Measurements from ENCODE around the gene MMEL1. TPM values are rescaled to one million over a fixed set of nuclear protein-coding genes. Genes with fewer than 3 reads are reported as not detected.

Gene MMEL1
- total and polyA plus RNA-seq, 7 experiments from 2014 or later, result 2.0 to 20.5 (median 2.8) TPM

DNA sequence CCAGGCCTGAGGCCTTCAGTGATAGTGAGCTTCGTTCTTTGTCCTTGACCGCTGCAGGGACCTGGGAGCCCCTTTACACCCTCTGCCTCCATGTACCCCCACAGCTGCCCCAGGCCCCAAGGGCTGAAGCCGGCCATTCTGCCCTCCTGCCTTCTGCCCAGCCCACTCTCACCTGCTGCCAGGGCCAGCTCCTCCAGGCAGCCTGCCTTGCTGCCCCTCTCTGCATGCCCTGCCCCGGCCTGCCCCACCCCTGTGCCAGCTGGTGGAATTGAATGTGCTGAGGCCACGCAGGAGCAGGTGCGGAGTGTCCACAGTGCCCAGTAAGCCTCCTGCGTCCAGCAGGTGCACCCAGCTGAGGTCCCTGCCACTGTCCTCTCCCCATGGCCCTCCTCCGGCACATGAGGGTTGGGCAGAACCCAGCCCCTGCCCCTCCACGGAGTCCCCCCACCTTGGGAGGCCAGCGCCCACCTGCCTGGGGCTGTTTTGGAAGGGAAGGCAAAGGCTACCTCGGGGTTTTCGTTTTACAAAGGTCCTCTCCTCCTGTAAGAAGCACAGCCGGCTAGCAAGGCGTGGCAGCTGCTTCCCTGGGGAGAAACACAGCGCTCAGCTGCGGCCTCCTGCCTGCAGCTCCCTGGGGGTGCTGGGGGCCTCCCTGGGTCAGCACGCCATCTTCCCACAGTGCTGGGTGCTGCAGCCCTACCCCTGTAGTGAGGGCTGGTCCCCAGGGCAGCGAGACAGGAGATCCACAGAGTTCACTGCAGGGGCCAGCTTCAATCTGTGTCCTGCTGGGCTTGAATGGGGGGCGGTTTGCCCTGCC, 21.0 kb downstream of the MMEL1 start:
- intact Hi-C loops (cut with micrococcal nuclease), result no loop called here
- no peak overlapping the region for H3K27ac Mint-ChIP-seq

GRCh38 chr1:2611031-2611501, 21.8 kb downstream of the MMEL1 start:
- Histone ChIP-seq H3K4me1 (ENCODE audit: control insufficient read depth in 2 of 2, insufficient read depth in 2 of 2, low read length in 2 of 2) (no peaks in the 10 kb centered on the region), H3K4me3 (ENCODE audit: low read length) (no peak overlapping the region), H3K27ac (ENCODE audit: low read depth, low read length) (no peak overlapping the region), H3K27me3 (ENCODE audit: control insufficient read depth in 2 of 2, insufficient read depth in 2 of 2, low read length in 2 of 2) (no peaks in the 10 kb centered on the region), H3K9me3 (ENCODE audit: control insufficient read depth in 2 of 3, low read length in 3 of 3) (peaks cover 0 to 14% (median 0%) of the 10 kb centered on the region in 3 experiments), H3K36me3 (ENCODE audit: control insufficient read depth in 2 of 3, insufficient read depth in 3 of 3, low read length in 3 of 3) (no peaks in the 10 kb centered on the region)
- Mint-ChIP-seq H3K27ac (no peak overlapping the region), H3K4me3 (no peak overlapping the region), H3K27me3 (peaks cover 0 to 9% (median 0%) of the 10 kb centered on the region in 5 donors), H3K9me3 (peaks cover 8 to 31% (median 19%) of the 10 kb centered on the region in 11 donors), H3K4me1 (no peaks in the 10 kb centered on the region), H3K36me3 (peaks cover 0 to 15% (median 6%) of the 10 kb centered on the region in 5 donors)
- DNase-seq, result peak in 3 of 9 donors; percentile 6 to 25 (median 6)
- CTCF ChIA-PET, result no interaction called here
- POLR2A ChIA-PET, result no interaction called here
- ATAC-seq, result peak; percentile 60
- intact Hi-C loops (cut with micrococcal nuclease), result no loop called here

More for the DNA sequence above, 21.0 kb downstream of the MMEL1 start:
- Histone ChIP-seq H3K9me3 (ENCODE audit: control insufficient read depth in 2 of 3, low read length in 3 of 3) (peaks cover 0 to 18% (median 0%) of the 10 kb centered on the region in 3 experiments), H3K4me3 (ENCODE audit: low read length) (no peak overlapping the region), H3K27me3 (ENCODE audit: control insufficient read depth in 2 of 2, insufficient read depth in 2 of 2, low read length in 2 of 2) (no peaks in the 10 kb centered on the region), H3K27ac (ENCODE audit: low read depth, low read length) (no peak overlapping the region), H3K36me3 (ENCODE audit: control insufficient read depth in 2 of 3, insufficient read depth in 3 of 3, low read length in 3 of 3) (no peaks in the 10 kb centered on the region), H3K4me1 (ENCODE audit: control insufficient read depth in 2 of 2, insufficient read depth in 2 of 2, low read length in 2 of 2) (peaks cover 0 to 3% of the 10 kb centered on the region in 2 donors)
- H3K4me1 Mint-ChIP-seq, result peaks cover 0 to 5% (median 0%) of the 10 kb centered on the region in 7 donors
- ChIA-PET POLR2A (no interaction called here), CTCF (no interaction called here)
- H3K36me3 Mint-ChIP-seq, result peaks cover 0 to 15% (median 6%) of the 10 kb centered on the region in 5 donors
- peaks cover 0 to 9% (median 0%) of the 10 kb centered on the region in 5 donors for H3K27me3 Mint-ChIP-seq
- no peak overlapping the region for H3K4me3 Mint-ChIP-seq
- ATAC-seq (no peak), DNase-seq (no peak)
- H3K9me3 Mint-ChIP-seq, result peaks cover 10 to 38% (median 23%) of the 10 kb centered on the region in 11 donors

GRCh38 chr1:2610036-2610959, 22.5 kb downstream of the MMEL1 start:
- Histone ChIP-seq H3K4me1 (ENCODE audit: control insufficient read depth in 2 of 2, insufficient read depth in 2 of 2, low read length in 2 of 2) (no peaks in the 10 kb centered on the region), H3K36me3 (ENCODE audit: control insufficient read depth in 2 of 3, insufficient read depth in 3 of 3, low read length in 3 of 3) (no peaks in the 10 kb centered on the region), H3K9me3 (ENCODE audit: control insufficient read depth in 2 of 3, low read length in 3 of 3) (peaks cover 0 to 6% (median 0%) of the 10 kb centered on the region in 3 experiments), H3K27ac (ENCODE audit: low read depth, low read length) (no peak overlapping the region), H3K4me3 (ENCODE audit: low read length) (no peak overlapping the region), H3K27me3 (ENCODE audit: control insufficient read depth in 2 of 2, insufficient read depth in 2 of 2, low read length in 2 of 2) (no peaks in the 10 kb centered on the region)
- Mint-ChIP-seq H3K4me3 (no peak overlapping the region), H3K4me1 (no peaks in the 10 kb centered on the region), H3K9me3 (peaks cover 3 to 24% (median 16%) of the 10 kb centered on the region in 11 donors), H3K27me3 (peaks cover 0 to 9% (median 0%) of the 10 kb centered on the region in 5 donors), H3K27ac (no peak overlapping the region), H3K36me3 (peaks cover 0 to 11% (median under 1%) of the 10 kb centered on the region in 5 donors)
- ChIA-PET CTCF (no interaction called here), POLR2A (no interaction called here)
- ATAC-seq (no peak), DNase-seq (no peak)
- intact Hi-C loops (cut with micrococcal nuclease), result no loop called here

DNA sequence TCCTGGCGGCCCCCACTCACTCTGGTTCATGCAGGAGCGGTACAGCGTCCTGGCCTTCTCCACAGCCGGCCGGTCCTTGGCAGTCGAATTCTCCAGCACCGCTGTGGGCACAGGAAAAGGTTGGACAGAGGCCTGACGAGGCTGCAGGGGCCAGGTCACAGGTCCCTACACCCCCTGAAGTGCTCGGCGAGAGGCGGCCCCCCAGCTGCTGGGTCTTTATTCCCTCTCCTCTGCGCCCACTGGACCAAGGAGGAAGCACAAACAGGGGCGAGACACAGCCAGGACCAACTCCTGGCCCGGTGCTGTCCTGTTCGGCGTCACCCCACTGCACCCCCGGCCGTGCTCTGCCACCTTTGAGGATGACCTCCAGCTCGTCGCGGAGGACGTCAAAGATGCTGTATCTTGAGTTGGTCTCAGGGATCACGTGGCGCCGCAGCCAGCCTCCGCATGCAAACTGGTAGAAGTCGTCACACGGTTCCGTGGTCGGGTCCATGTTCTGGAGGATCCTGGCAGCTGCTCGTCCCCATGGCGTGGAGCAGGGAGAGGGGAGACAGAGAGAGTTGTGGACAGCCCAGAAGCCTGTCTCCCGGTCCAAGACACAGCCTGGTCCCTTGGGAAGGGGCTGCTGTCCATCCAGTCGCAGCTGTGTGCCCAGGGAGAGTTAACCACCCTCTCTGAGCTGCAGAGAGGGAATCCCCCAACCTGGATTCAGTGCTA, 23.3 kb downstream of the MMEL1 start:
- Mint-ChIP-seq H3K27ac (no peak overlapping the region), H3K36me3 (peaks cover 0 to 8% (median 0%) of the 10 kb centered on the region in 5 donors), H3K4me3 (no peak overlapping the region), H3K4me1 (no peaks in the 10 kb centered on the region), H3K9me3 (peaks cover 0 to 16% (median 11%) of the 10 kb centered on the region in 11 donors), H3K27me3 (peaks cover 0 to 9% (median 0%) of the 10 kb centered on the region in 5 donors)
- Histone ChIP-seq H3K27ac (ENCODE audit: low read depth, low read length) (no peak overlapping the region), H3K27me3 (ENCODE audit: control insufficient read depth in 2 of 2, insufficient read depth in 2 of 2, low read length in 2 of 2) (no peaks in the 10 kb centered on the region), H3K36me3 (ENCODE audit: control insufficient read depth in 2 of 3, insufficient read depth in 3 of 3, low read length in 3 of 3) (no peaks in the 10 kb centered on the region), H3K4me1 (ENCODE audit: control insufficient read depth in 2 of 2, insufficient read depth in 2 of 2, low read length in 2 of 2) (no peaks in the 10 kb centered on the region), H3K9me3 (ENCODE audit: control insufficient read depth in 2 of 3, low read length in 3 of 3) (peaks cover 0 to 5% (median 0%) of the 10 kb centered on the region in 3 experiments), H3K4me3 (ENCODE audit: low read length) (no peak overlapping the region)
- intact Hi-C loops (cut with micrococcal nuclease), result no loop called here
- CTCF ChIA-PET, result no interaction called here
- DNase-seq, result no peak
- ATAC-seq, result no peak
- POLR2A ChIA-PET, result no interaction called here

- no peaks in the 10 kb centered on the region for H3K27me3 ChIP-seq (ENCODE audit: control insufficient read depth in 2 of 2, insufficient read depth in 2 of 2, low read length in 2 of 2)
- peaks cover 0 to 4% (median 0%) of the 10 kb centered on the region in 11 donors for H3K9me3 Mint-ChIP-seq
- H3K4me3 ChIP-seq (ENCODE audit: low read length), result no peak overlapping the region
- POLR2A ChIA-PET, result no interaction called here
- ATAC-seq (no peak), DNase-seq (no peak)
- intact Hi-C loops (cut with micrococcal nuclease), result no loop called here
- no peaks in the 10 kb centered on the region for H3K36me3 Mint-ChIP-seq
- H3K4me1 ChIP-seq (ENCODE audit: control insufficient read depth in 2 of 2, insufficient read depth in 2 of 2, low read length in 2 of 2), result no peaks in the 10 kb centered on the region
- no peaks in the 10 kb centered on the region for H3K36me3 ChIP-seq (ENCODE audit: control insufficient read depth in 2 of 3, insufficient read depth in 3 of 3, low read length in 3 of 3)
- H3K4me3 Mint-ChIP-seq, result no peak overlapping the region
- H3K27me3 Mint-ChIP-seq, result no peaks in the 10 kb centered on the region
- no peak overlapping the region for H3K27ac ChIP-seq (ENCODE audit: low read depth, low read length)
- no peaks in the 10 kb centered on the region for H3K4me1 Mint-ChIP-seq
- CTCF ChIA-PET, result no interaction called here
- H3K9me3 ChIP-seq (ENCODE audit: control insufficient read depth in 2 of 3, low read length in 3 of 3), result no peaks in the 10 kb centered on the region
- no peak overlapping the region for H3K27ac Mint-ChIP-seq
Measured at GRCh38 chr1:2607641-2608091, 25.1 kb downstream of the MMEL1 start.

GRCh38 chr1:2606881-2607621, 25.8 kb downstream of the MMEL1 start:
- no peak for ATAC-seq
- H3K27me3 Mint-ChIP-seq, result peaks cover 0 to 5% (median 0%) of the 10 kb centered on the region in 5 donors
- H3K27ac ChIP-seq (ENCODE audit: low read depth, low read length), result no peak overlapping the region
- no peak overlapping the region for H3K4me3 ChIP-seq (ENCODE audit: low read length)
- H3K36me3 ChIP-seq (ENCODE audit: control insufficient read depth in 2 of 3, insufficient read depth in 3 of 3, low read length in 3 of 3), result no peaks in the 10 kb centered on the region
- no peaks in the 10 kb centered on the region for H3K27me3 ChIP-seq (ENCODE audit: control insufficient read depth in 2 of 2, insufficient read depth in 2 of 2, low read length in 2 of 2)
- no peaks in the 10 kb centered on the region for H3K4me1 ChIP-seq (ENCODE audit: control insufficient read depth in 2 of 2, insufficient read depth in 2 of 2, low read length in 2 of 2)
- CTCF ChIA-PET, result no interaction called here
- no peaks in the 10 kb centered on the region for H3K9me3 ChIP-seq (ENCODE audit: control insufficient read depth in 2 of 3, low read length in 3 of 3)
- H3K4me3 Mint-ChIP-seq, result no peak overlapping the region
- peaks cover 0 to 4% (median 0%) of the 10 kb centered on the region in 11 donors for H3K9me3 Mint-ChIP-seq
- intact Hi-C loops (cut with micrococcal nuclease), result no loop called here
- POLR2A ChIA-PET, result no interaction called here
- H3K4me1 Mint-ChIP-seq, result no peaks in the 10 kb centered on the region
- no peak for DNase-seq
- no peak overlapping the region for H3K27ac Mint-ChIP-seq
- no peaks in the 10 kb centered on the region for H3K36me3 Mint-ChIP-seq
